T follicular helper cell (primary cell): Measurements from ENCODE around the gene PRRT1B.

Source experiments
- DNase-seq: peaks from one replicate; pipeline ENCODE4 v3.0.0-alpha.2; 2020; ENCODE audit warnings: low read depth

PRRT1B gene

GRCh38 chr9:131580358-131580757, 35.0 kb downstream of the PRRT1B start:
- no peak for DNase-seq

- no peak for DNase-seq
Measured at GRCh38 chr9:131582056-131582455, 36.7 kb downstream of the PRRT1B start.

GRCh38 chr9:131582466-131583336, 37.4 kb downstream of the PRRT1B start:
- no peak for DNase-seq

- no peak for DNase-seq
Measured at GRCh38 chr9:131583337-131583645, 38.0 kb downstream of the PRRT1B start.

GRCh38 chr9:131583836-131584555, 38.7 kb downstream of the PRRT1B start:
- no peak for DNase-seq

- no peak for DNase-seq
Measured at GRCh38 chr9:131584858-131585257, 39.5 kb downstream of the PRRT1B start.

- DNase-seq = peak; percentile 24
Measured at GRCh38 chr9:131585375-131585774, 40.1 kb downstream of the PRRT1B start.

GRCh38 chr9:131587331-131587730, 42.0 kb downstream of the PRRT1B start:
- no peak for DNase-seq

GRCh38 chr9:131587906-131588305, 42.6 kb downstream of the PRRT1B start:
- DNase-seq = no peak

GRCh38 chr9:131588396-131588795, 43.1 kb downstream of the PRRT1B start:
- no peak for DNase-seq

GRCh38 chr9:131589124-131589711, 43.9 kb downstream of the PRRT1B start:
- no peak for DNase-seq

- no peak for DNase-seq
Measured at GRCh38 chr9:131589993-131590392, 44.7 kb downstream of the PRRT1B start.

GRCh38 chr9:131590449-131590848, 45.1 kb downstream of the PRRT1B start:
- no peak for DNase-seq

- peak; percentile 66 for DNase-seq
Measured at GRCh38 chr9:131590907-131591844, 45.9 kb downstream of the PRRT1B start.

- DNase-seq = no peak
Measured at GRCh38 chr9:131591845-131592208, 46.5 kb downstream of the PRRT1B start.

- no peak for DNase-seq
Measured at GRCh38 chr9:131593091-131593820, 47.9 kb downstream of the PRRT1B start.

GRCh38 chr9:131593936-131594665, 48.8 kb downstream of the PRRT1B start:
- no peak for DNase-seq

- no peak for DNase-seq
Measured at GRCh38 chr9:131594906-131595665, 49.8 kb downstream of the PRRT1B start.

GRCh38 chr9:131595696-131596429, 50.5 kb downstream of the PRRT1B start:
- DNase-seq = no peak
